HG03095 (cell line): ENCODE measurements around the gene MED17.
"Not testable (repeated sequence)": the region's sequence is repeated elsewhere in the genome, so short reads cannot be mapped to it uniquely, and the experiment has no call there.

Experiments used
- ATAC-seq: cut with Tn5 transposase; IDR thresholded peaks from one replicate; pipeline ENCODE4 v1.9.1; 2021; ENCODE audit warnings: moderate library complexity; ENCODE audit not compliant: unreplicated experiment

MED17 gene, protein sequence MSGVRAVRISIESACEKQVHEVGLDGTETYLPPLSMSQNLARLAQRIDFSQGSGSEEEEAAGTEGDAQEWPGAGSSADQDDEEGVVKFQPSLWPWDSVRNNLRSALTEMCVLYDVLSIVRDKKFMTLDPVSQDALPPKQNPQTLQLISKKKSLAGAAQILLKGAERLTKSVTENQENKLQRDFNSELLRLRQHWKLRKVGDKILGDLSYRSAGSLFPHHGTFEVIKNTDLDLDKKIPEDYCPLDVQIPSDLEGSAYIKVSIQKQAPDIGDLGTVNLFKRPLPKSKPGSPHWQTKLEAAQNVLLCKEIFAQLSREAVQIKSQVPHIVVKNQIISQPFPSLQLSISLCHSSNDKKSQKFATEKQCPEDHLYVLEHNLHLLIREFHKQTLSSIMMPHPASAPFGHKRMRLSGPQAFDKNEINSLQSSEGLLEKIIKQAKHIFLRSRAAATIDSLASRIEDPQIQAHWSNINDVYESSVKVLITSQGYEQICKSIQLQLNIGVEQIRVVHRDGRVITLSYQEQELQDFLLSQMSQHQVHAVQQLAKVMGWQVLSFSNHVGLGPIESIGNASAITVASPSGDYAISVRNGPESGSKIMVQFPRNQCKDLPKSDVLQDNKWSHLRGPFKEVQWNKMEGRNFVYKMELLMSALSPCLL

DNA sequence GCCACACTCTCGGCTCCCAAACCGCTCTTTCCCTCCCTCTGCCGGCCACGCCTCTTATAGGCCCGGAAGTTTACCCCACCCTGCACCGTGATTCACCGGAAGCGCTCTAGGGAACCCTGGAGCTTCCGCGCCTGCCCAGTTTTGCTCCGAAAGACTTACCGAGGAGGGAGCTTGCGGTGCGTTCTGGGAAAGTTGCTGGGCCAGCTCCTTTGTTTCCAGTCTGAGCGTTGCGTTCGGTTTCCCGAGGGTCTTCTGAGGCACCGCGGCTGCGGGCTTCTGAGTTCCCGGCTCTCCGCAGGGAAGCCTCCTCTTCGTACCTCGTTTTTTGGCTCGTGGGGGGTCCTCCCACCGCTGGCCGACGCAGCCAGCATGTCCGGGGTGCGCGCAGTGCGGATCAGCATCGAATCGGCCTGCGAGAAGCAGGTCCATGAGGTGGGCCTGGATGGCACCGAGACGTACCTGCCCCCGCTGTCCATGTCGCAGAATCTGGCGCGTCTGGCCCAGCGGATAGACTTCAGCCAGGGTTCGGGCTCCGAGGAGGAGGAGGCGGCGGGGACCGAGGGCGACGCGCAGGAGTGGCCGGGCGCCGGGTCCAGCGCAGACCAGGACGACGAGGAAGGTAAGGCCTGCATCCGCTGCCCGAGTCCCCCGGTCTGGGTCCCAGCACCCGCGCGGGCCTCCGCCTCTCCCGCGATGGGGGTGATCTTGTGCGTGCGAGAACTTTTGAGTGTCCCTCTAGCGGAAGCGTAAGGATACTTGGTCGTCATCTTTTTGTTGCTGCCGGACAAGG, at the start of gene MED17:
Gene MED17 (plus strand): TSS at position 138 of the 790 bp plus-strand sequence. CDS start 232 bp downstream, at position 370.
- ATAC-seq: peak; percentile 97

DNA sequence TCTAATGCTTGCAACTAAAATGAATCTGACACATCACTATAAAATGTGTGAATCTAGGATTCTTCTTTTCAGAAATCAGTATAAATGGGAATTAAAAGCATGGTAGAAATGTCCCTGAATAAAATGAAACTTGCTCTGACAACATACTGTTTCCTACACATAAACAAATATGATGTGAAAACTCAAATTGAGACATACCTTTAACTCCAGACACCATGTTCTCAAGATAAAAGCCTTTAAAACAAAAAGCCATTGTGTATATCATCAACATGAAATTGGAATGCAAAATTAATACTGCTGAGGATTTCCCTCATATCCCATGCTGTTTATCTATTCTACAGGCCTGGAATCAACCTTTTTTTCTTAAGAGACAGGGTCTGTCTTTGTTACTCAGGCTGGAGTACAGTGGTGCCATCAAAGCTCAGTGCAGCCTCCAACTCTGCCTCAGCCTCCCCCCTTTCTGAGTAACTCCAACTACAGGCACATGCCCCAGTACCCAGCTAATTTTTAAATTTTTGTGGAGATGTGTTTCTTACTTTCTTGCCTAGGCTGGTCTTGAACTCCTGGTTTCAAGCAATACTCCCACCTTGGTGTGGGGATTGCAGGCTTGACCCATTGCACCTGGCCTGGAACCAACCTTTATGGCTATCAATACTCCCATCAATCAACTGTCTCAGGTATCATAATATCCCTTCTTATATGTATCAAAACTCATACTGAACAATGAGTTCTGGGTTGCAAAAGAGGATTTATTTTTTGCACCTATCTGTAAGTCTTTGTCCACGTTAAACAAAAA, 49.5 kb upstream of the MED17 start:
- ATAC-seq: no peak

DNA sequence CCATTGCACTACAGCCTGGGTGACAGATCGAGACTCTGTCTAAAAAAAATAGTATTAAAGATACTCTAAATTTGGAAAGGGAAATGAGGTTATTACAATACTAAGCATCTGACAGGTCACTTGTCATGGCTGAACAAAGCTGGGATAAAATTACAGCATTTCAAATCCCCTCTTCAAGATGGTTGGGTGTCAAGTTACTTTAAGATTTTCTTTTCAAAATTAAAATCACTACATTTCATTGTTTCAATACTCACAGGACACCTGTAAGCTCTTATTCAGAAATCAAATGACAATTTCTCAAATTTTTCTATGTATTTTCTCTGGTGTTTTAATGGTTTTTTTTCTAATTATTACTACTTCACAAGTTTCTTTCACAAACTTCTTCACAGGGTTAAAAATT, 48.5 kb upstream of the MED17 start:
- no peak for ATAC-seq

DNA sequence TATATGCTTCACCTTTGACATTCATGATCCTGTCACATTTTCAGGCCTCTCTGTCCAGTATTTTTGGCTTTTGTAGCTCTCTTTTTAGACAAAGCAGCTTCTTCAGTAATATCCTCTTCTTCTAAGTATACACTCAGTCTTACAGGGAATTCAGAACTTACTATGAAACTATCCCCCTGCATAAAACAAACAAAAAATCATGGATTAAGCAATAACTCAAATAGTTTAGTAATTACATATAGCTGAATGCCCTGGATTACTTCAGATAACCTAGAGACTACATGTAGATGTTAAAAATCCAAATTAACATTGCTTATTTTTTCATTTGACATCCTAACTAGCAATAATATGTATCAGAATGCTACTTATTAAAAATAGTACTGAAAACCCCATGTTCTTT, 48.0 kb upstream of the MED17 start:
- ATAC-seq: no peak

DNA sequence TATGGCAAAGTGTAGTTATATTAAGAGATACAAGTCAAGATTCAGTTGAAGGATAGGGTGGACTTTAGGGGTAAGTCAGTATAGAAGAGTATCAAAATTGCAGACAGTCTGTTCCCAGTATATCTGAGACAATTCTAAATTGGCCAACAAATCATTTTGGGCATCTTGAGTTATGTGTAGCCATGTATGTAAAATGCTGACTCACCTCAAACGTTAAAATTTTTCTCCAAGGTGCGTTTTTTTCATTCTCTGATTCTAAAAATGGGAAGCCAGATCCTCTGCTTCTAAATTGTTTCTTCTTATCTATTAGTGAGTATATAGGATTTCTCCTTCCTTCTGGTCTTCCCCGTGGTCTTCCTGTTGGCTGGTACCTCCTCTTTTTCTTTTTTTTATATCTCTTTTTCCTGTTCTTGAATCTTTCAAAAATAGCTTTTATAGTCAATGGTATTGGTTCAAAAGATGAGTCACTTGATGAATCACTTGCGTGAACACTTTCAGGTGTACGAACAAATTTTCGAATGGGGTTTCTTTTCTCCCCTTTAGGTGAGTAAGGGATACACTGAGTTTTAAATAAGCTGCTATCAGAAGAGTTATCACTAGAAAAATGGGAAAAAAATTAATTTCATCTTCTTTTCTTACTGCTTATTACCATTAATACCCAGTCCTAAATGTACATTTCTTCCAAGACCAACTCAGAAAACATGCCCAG, 46.0 kb upstream of the MED17 start:
- no peak for ATAC-seq

DNA sequence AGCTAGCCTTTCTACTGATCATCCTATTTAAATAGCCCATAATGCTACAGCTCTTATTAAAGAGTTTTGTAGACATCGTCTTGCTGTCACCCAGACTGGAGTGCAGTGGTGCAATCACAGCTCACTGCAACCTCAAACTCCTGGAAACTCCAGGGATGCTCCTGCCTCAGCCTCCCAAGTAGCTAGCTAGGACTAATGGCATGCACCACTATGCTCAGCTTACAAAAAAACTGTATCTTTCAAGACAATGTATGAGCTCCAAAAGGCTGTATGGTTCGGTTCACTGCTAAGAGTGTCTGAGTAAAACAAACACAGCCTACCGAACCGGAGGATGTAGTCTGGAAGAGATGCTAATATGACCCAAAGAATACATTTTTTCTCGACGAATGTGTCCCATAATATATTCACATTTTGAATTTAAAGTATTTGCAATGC, 45.4 kb upstream of the MED17 start:
- ATAC-seq: no peak

DNA sequence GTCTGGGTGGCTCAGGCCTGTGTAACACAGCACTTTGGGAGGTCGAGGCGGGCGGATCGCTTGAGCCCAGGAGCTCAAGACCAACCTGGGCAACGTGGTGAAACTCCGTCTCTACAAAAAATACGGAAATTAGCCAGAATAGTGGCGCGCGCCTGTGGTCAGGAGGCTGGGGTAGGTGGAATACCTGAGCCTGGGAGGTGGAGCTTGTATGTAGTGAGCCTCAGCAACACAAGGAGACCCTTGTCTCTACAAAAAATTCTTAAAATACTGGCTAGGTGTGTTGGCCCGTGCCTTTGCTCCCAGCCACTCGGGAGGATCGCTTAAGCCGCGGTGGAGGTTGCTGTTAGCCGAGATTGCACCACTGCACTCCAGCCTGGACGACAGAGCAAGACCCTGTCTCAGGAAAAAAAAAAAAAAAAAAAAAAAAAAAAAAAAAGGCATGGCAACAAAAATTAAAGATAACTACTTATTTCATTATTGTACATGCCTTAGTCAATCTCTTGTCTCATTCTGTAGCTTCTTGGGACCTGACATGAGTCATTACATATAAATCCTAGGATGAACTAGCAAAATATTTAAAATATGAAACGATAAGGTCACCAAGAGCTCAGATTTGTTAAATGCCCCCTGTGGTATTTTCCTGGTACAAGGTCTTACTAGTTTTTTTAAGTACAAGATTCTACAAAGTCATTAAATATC, 43.9 kb upstream of the MED17 start:
- ATAC-seq: no peak

DNA sequence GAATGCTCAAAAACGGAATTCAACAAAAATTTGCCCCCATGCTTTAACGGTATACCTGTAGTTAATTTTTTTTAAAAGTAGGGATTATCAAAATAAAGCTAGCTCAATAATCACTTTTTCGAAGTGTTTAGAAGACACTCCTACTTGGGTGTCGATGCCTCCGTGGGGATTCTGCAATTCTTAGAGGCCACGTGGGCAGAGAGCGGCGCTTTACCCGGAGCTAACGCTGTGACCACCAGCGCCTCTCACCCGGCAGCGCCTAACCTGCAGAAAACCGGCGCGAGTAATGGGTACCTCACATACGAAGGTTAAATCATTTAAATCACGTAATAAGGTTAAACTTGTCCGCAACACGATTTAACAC, 43.4 kb upstream of the MED17 start:
- ATAC-seq: peak; percentile 28

DNA sequence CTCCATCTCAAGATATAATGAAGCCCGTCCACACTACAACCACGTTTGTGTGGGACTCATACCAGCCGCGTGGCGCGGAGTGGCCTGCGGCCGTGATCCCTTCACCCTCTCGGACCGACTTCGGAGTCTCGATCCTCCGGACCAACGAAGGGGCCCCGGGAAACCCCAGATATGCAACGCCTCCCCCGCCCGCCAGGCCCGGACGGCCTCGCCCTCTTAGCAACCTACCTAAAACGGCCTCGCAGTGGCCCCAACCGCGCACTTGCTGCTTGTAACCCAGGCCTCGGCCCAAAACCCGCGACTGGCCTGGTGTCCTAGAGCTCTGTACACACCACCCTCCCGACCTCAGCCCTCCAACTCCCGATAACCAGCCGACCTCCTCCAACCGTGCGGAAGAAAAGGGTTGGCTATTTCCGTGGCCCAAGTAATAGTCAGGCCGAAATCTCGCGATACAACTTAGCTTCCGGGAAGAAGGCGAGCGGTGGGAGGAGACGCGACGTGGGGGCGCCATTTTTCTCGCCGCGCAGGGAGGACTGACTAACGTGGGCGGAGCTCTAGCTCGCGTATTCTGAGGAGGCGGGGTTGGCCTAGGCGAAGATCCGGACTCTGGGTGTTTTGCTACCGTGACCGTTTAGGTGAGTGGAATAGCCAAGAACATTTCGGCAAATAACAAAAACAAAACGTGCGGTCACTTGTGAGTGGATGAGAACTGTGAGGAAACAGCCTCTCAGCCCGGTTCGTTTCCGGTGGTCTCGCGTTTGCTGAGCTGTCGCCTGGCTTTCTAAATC, 42.8 kb upstream of the MED17 start, which contains the start of the genes C11orf54 and TAF1D:
Gene C11orf54 (plus strand): TSS at position 579 of the 788 bp plus-strand sequence. CDS start 5,722 bp downstream, outside the sequence.
Gene TAF1D (minus strand): TSS at position 402 of the 788 bp plus-strand sequence. CDS start 2,191 bp downstream, outside the sequence.
- peak; percentile 84 for ATAC-seq

DNA sequence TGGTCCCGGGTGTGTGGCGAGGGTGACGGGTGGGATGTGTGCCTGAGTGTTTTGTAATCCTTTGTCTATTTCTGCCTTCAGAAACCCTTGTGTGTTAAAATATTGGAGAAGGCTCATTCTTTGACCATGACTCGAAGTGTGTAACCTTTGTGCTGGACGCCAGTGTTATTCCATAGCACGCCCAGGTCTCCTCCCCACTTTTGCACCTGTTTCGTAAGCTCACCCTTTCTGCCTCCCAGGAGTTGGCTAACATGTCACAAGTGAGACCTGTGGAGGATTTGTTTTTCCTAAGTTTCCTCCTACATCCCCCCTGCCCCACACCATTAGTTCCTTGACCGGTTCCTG, 42.2 kb upstream of the MED17 start:
- ATAC-seq: peak; percentile 15

DNA sequence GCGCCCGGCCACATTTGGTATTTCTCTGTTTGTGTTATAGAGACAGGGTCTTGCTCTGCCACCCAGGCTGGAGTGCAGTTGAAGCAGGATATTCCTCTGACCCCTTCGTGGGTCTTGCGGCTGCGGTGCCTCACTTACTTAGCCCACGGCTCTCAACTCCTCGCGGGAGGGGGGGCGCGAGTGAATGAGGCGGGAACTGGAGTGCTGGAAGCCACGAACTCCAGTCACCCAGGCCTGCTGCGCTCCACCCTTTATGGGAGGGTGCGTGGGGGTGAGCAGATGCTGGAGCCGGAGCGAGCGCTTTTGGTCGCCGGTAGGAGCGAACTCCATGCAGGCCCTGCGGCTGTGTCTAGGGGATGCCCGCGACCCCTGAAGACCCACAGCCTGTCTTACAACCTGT, 40.8 kb upstream of the MED17 start:
- ATAC-seq: no peak

DNA sequence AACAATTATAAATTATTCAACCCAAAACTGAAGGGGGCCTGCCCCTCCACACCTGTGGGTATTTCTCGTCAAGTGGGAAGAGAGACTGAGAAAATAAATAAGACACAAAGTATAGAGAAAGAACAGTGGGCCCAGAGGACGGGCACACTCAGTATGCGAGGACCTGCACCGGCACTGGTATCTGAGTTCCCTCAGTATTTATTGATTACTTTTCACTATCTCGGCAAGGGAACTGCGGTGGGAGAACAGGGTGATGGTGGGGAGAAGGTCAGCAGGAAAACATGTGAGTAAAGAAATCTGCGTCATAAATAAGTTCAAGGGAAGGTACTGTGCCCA, 39.4 kb upstream of the MED17 start:
- no peak for ATAC-seq

DNA sequence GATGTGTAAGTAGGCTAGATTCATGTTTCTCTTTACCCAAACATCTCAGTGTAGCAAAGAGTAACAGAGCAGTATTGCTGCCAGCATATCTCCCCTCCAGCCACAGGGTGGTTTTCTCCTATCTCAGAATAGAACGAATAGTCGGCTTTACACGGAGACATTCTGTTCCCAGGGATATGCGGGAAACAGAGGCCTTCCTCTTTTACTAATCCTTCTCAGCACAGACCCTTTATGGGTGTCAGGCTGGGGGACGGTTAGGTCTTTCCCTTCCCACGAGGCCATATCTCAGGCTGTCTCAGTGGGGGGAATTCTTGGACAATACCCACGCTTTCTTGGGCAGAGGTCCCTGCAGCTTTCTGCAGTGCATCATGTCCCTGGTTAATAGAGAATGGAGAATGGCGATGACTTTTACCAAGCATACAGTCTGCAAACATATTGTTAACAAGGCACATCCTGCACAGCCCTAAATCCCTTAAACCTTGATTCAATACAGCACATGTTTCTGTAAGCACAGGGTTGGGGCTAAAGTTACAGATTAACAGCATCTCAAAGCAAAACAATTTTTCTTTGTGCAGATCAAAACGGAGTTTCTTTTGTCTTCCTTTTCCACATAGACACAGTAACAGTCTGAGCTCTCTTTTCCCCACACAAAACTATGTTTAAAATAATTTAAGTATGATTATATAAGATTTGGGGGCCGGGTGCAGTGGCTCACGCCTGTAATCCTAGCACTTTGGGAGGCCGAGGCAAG, 38.9 kb upstream of the MED17 start:
- ATAC-seq: not testable (repeated sequence)

DNA sequence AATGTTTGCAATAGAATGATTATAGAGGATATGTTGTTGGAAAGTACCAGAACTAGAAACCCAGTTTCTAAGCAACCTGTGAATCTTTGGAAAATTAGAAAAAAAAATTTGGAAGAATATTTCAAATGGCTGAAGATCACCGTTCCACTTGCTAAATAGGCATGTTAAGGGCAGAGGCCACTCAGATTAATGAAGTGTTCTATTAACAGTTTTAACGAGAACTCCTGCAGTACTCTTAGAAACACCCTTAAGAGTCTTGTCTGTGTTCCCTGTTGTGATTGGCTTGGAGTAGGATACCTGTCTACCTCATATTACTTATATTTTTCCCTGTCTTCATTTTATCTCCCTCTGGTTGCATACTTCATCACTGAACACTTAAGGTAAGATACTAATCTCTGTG, 38.0 kb upstream of the MED17 start:
- no peak for ATAC-seq

DNA sequence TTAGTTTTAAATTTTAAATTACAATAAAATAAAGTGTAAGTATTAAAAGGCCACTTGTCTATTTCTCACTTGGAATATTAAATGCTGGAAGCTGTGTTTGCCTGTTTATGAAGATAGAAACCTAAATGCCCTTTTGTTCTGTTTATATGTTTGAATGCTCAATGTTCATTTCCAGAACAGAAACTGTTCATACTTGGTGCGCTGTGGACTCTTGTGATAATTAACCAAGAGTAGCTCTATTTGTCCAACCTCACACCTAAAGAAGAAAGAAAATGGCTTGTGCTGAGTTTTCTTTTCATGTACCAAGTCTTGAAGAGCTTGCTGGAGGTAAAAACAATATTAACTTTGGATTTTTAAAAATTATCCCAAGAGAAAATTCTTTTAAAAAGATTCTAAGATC, 37.0 kb upstream of the MED17 start:
- peak; percentile 59 for ATAC-seq

DNA sequence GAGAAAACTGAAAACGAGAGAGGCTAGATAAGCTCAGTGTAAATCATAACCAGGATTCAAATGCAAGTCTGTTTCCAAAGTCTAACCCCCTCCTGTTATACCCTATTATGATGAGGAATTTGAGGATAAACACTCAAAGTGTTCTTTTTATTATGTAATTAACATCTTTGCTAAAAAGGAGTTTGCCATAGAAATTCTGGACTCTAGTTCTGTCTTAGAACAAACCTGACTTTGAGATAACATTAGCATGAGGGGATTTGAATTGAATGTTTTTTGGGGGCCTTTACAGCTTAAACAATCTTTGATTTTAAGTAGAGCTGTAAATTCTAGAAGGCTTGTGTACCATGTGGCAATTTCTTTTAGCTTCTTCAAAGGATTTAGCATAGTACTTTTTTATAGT, 33.1 kb upstream of the MED17 start:
- no peak for ATAC-seq

DNA sequence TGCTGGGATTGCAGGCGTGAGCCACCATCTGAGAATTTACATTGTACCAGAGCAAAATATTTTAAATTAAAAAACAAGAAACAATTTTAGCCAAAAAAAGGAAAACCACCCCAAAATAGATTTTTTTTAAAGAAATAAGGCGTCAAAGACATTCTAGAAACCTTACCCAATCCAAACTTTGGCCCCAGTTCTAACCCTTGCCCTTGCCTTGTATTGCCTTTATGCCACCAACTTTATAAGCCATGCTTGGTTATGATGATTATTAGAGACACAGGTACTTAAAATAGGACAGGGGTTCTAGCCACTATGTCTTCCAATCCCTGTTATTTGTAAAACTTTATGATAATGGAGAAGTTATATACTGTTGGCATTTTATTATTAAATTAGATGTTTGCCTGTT, 30.8 kb upstream of the MED17 start:
- no peak for ATAC-seq

DNA sequence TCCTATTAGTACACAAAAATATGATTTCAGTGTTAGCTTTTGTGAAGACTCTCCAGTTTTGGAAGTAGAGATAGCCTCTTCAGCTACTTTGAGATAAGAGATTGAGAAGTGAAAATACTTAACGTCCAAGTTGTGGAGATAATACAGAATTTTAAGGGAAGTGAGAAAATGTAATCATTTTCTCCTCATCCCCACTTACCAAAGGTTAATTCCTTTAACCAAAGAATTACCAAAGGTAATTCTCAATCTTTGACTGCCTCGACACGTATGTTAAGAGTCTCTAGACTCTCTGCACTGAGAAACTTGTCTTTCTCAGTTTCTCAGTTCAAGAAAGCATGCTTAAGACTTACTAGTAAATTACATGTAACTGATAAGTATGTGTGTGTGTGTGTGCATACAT, 27.3 kb upstream of the MED17 start:
- no peak for ATAC-seq
